ENCODE measurements around the gene PLRG1. TPM values are rescaled to one million over a fixed set of nuclear protein-coding genes. Genes with fewer than 3 reads are reported as not detected.

The PLRG1 gene
- total RNA-seq, 1 donor from 2014 or later, result 55.7 TPM

DNA sequence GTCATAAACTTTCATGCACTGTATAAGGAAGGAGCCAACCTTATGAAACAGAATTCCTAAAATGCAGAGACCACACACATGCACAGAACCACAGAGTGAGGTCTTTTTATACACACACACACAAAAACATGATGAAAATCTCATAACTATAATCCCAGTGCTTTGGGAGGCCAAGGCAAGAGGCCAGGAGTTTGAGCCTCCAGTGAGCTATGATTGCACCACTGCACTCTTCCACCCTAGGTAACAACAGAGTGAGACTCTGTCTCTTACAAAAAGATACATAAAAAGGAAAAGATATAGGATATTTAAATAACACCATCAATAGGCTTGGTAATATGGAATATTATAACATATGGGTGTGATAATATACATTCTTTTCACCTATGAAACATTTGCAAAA, 29.7 kb upstream of the PLRG1 start:
- Histone ChIP-seq H3K4me1 (no peaks in the 10 kb centered on the region), H3K9me3 (no peaks in the 10 kb centered on the region), H3K27ac (no peak overlapping the region), H3K4me3 (no peak overlapping the region), H3K27me3 (ENCODE audit: low read depth) (no peaks in the 10 kb centered on the region), H3K36me3 (no peaks in the 10 kb centered on the region)
- TF ChIP-seq, protein P1, sequence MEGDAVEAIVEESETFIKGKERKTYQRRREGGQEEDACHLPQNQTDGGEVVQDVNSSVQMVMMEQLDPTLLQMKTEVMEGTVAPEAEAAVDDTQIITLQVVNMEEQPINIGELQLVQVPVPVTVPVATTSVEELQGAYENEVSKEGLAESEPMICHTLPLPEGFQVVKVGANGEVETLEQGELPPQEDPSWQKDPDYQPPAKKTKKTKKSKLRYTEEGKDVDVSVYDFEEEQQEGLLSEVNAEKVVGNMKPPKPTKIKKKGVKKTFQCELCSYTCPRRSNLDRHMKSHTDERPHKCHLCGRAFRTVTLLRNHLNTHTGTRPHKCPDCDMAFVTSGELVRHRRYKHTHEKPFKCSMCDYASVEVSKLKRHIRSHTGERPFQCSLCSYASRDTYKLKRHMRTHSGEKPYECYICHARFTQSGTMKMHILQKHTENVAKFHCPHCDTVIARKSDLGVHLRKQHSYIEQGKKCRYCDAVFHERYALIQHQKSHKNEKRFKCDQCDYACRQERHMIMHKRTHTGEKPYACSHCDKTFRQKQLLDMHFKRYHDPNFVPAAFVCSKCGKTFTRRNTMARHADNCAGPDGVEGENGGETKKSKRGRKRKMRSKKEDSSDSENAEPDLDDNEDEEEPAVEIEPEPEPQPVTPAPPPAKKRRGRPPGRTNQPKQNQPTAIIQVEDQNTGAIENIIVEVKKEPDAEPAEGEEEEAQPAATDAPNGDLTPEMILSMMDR (IDR thresholded peaks at IDR 0.05), result no peak
- intact Hi-C loops (cut with DNase I), result no loop called here
- DNase-seq (no peak), ATAC-seq (no peak)

DNA sequence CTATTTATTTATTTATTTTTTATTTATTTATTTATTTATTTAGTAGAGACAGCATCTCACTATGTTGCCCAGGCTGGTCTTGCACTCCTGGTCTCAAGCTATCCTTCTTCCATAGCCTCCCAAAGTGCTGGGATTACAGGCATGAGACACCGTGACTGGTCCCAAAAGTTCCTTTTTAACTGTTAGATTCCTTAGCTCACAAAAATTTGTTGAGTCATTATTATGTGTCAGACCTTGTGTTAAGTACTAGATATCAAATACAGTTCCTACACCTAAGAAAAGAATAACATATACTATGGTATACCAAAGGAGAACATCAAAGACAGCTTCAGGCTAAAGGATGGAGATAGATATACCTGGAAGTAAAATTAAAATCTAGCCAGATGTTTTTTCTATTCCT, 28.7 kb upstream of the PLRG1 start:
- Histone ChIP-seq H3K4me3 (no peak overlapping the region), H3K36me3 (no peaks in the 10 kb centered on the region), H3K27ac (no peak overlapping the region), H3K9me3 (no peaks in the 10 kb centered on the region), H3K4me1 (no peaks in the 10 kb centered on the region), H3K27me3 (ENCODE audit: low read depth) (no peaks in the 10 kb centered on the region)
- TF ChIP-seq, protein P1 (IDR thresholded peaks at IDR 0.05), result no peak
- DNase-seq, result no peak
- no peak for ATAC-seq
- intact Hi-C loops (cut with DNase I), result no loop called here

DNA sequence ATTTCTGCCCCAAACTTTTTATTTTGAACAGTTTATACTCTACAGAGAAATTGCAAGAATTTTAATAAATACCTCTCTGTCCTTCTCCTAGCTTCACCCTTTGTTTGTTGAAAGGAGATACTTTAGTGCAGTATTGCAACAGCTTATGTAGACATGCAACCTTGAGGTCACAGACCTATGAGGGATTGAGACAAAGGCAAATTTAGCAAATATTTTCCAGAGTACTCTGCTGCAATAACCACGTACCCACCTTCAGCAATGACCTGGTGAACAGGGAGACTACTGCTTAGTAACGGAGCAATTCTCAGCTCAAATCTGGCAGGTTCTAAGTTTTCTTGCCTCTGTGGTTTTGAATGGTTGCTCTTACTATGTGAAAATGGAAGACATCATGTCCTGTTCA, 27.1 kb upstream of the PLRG1 start:
- Histone ChIP-seq H3K9me3 (no peaks in the 10 kb centered on the region), H3K4me1 (no peaks in the 10 kb centered on the region), H3K27me3 (ENCODE audit: low read depth) (no peaks in the 10 kb centered on the region), H3K4me3 (no peak overlapping the region), H3K36me3 (no peaks in the 10 kb centered on the region), H3K27ac (no peak overlapping the region)
- ATAC-seq (no peak), DNase-seq (no peak)
- TF ChIP-seq, protein P1 (IDR thresholded peaks at IDR 0.05), result no peak
- intact Hi-C loops (cut with DNase I), result no loop called here

DNA sequence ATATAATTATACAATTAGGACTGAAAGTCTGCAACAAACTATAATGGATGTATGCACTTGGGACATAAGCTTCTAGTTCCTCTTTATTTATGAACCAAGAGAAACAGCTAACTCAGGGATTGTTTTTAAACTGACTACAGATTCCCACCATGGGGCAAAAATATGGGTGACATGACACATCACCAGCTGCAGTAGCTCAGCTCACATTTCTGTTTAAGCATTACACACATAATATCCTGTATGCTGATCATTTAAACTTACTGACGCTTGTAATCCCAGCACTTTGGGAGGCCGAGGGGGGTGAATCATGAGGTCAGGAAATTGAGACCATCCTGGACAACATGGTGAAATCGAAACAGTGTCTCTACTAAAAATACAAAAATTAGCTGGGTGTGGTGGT, 24.1 kb upstream of the PLRG1 start:
- Histone ChIP-seq H3K9me3 (no peaks in the 10 kb centered on the region), H3K36me3 (no peaks in the 10 kb centered on the region), H3K27me3 (ENCODE audit: low read depth) (no peaks in the 10 kb centered on the region), H3K27ac (no peak overlapping the region), H3K4me3 (no peak overlapping the region), H3K4me1 (no peaks in the 10 kb centered on the region)
- DNase-seq (no peak), ATAC-seq (no peak)
- intact Hi-C loops (cut with DNase I), result no loop called here
- TF ChIP-seq, protein P1 (IDR thresholded peaks at IDR 0.05), result no peak

DNA sequence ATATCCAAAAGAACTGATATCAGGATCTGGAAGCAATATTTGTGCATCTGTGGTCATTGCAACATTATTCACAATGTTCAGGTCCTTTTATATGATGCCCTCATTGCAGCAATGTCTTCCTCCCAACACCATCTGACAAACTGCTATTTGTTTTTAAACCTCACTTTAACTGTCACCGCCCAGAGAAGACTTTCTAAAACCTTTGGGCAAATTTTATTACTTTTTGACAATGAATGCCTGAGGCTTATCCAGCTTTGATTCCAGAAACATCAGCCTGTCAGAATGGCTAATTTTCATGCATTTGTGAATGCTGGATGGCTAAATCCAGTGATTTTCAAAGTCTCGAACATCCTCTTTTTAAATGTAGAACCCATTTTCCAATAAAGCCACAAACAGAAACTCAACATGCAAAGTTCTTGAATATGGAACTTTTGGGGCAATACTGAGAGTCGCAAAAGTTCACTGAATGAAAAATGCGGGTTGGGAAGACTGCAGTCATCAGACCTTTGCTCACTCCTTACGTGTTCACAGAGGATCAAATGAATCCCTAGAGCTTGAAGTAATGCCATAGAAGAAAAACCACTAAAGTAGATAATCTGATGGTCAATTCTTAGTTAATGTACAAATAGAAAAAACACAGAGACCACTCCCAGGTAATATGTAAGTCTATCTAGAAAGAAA, 23.1 kb upstream of the PLRG1 start:
- Histone ChIP-seq H3K36me3 (no peaks in the 10 kb centered on the region), H3K4me1 (no peaks in the 10 kb centered on the region), H3K27me3 (ENCODE audit: low read depth) (no peaks in the 10 kb centered on the region), H3K27ac (no peak overlapping the region), H3K4me3 (no peak overlapping the region), H3K9me3 (no peaks in the 10 kb centered on the region)
- intact Hi-C loops (cut with DNase I), result no loop called here
- no peak for DNase-seq
- no peak for ATAC-seq
- TF ChIP-seq, protein P1 (IDR thresholded peaks at IDR 0.05), result no peak
